Muscle of leg (tissue), 11 donors: ENCODE measurements around the gene SMG6. TPM values are rescaled to one million over a fixed set of nuclear protein-coding genes. Genes with fewer than 3 reads are reported as not detected.
"Not testable (repeated sequence)": the region's sequence is repeated elsewhere in the genome, so short reads cannot be mapped to it uniquely, and the experiment has no call there.

Experiments
- DNase-seq: peaks from one replicate; pipeline ENCODE4 v3.0.0; 2013
- H3K27ac ChIP-seq: one replicate; pipeline ENCODE4 v1.5.1; 2013; ENCODE audit warnings: mild to moderate bottlenecking, low read length, control low read depth
- H3K27me3 ChIP-seq: one replicate; pipeline ENCODE4 v1.6.1; 2013; ENCODE audit warnings: low read length; ENCODE audit not compliant: control insufficient read depth, insufficient read depth
- H3K36me3 ChIP-seq: one replicate; pipeline ENCODE4 v1.6.1; 2013; ENCODE audit warnings: low read length; ENCODE audit not compliant: control insufficient read depth, insufficient read depth
- H3K4me1 ChIP-seq: one replicate; pipeline ENCODE4 v1.6.1; 2013; ENCODE audit warnings: low read length; ENCODE audit not compliant: control insufficient read depth, insufficient read depth
- H3K4me3 ChIP-seq: one replicate; pipeline ENCODE4 v1.5.1; 2013; ENCODE audit warnings: low read length, control low read depth
- H3K9me3 ChIP-seq: replicated peaks from 2 replicates; pipeline ENCODE4 v1.6.1; 2013; ENCODE audit warnings: low read depth, low read length; ENCODE audit not compliant: control insufficient read depth
- WGBS: methylation state at CpG from one replicate; pipeline ENCODE4 v1.1.5; 2013; ENCODE audit warnings: missing lambda C conversion rate; ENCODE audit not compliant: insufficient coverage; 5-methylcytosine and 5-hydroxymethylcytosine counted together
- polyA plus RNA-seq, 8 donors: library from polyadenylated mRNA; unstranded; fragments of 120-200 nt; gene quantifications; one replicate each; pipeline versions ENCODE4 v1.2.1 to v1.2.3, GENCODE V29; 2013; ENCODE audit warnings: inconsistent platforms in 1 of 8, low replicate concordance in 1 of 8; ENCODE audit not compliant: insufficient read length in 8 of 8, insufficient read depth in 1 of 8
- total RNA-seq: library from RNA; stranded (reverse); fragments of 120-200 nt; gene quantifications from one replicate; pipeline ENCODE4 v1.2.4, GENCODE V29; 2013

The SMG6 gene
- total and polyA plus RNA-seq, 9 donors = 12.7 to 21.8 (median 19.2) TPM

DNA sequence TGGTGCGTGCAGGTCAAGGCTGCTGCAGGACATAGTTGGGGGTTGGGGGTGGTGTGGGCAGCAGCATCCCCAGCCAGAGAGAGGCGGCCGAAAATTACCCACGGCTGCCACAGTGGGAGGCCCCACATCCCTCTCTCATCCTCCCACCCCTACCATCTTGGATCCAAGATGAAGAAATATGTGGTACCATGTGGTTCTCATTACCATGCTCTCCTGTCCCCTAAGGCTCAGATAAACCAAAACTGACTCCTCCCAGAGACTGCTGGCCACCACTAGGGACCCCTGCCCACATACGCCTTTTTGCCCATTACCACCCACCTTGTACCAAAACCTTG, 128.3 kb downstream of the SMG6 start:
- Histone ChIP-seq H3K27me3 (no peaks in the 10 kb centered on the region), H3K27ac (peak overlapping the region; percentile 96), H3K9me3 (no peaks in the 10 kb centered on the region), H3K36me3 (peaks cover 4% of the 10 kb centered on the region), H3K4me1 (peaks cover 89% of the 10 kb centered on the region), H3K4me3 (no peak overlapping the region)
- WGBS = no CpG with 5 or more reads among the region's 5 CpGs
- no peak for DNase-seq

DNA sequence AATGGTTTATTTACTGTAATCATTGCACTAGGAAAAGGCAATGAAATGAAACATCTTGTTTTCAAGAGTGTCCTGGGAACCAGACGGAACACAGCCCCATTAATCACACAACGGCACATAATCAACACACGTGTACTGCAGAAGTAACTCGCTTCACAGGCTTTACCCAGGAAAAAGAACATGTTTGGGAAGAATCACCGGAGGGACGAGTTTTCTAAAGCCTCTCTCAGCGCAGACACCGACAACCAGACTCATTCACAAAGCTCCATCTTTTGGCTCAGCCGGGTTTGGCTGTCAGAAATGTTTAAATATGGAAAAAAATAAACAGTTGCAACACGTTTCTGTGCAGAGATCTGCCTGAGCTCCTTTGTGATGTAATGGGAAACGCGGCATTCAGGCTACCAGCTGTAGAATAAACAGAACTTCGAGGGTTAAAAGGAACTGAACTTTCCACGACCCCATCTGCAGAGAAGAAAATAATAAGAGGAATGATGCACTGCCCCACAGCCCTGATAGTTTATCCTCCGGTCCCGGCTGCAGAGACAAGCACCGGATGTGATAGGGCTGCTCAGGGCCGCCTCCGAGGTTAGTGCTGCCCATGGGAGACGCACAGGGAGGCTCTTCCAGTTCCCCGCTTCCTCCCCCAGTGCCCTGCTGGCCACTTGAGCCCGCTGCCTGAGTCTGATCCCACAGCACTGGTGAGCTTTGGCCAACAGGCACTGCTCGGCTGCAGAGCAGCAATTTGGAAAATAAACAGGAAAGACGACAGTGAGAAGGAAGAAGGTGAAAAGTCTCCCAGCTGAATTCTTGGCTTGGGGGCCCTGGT, 128.9 kb downstream of the SMG6 start:
- peak; percentile 95 for DNase-seq
- no peaks in the 10 kb centered on the region for H3K9me3 ChIP-seq
- no peak overlapping the region for H3K4me3 ChIP-seq
- H3K4me1 ChIP-seq = peaks cover 83% of the 10 kb centered on the region
- H3K27me3 ChIP-seq = no peaks in the 10 kb centered on the region
- H3K36me3 ChIP-seq = peaks cover 6% of the 10 kb centered on the region
- WGBS = 6% methylated on average over 10 of the region's 24 CpGs
- peak overlapping the region; percentile 96 for H3K27ac ChIP-seq

DNA sequence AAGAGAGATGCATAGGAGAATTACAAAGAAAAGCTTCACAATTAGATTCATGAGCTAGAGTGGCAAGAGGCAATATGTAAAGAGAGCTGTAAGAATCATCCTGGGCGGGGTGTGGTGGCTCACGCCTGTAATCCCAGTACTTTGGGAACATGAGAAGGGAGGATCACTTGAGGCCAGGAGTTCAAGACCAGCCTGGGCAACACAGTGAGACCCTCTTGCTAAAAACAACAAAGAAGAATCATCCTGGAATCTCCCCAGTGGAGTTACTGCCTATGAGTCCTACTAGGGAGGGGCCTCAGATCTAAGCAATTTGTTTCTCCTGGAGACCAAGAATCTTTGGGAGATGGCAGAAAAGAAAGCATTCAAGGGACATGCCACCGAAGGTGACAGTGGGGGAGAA, 129.6 kb downstream of the SMG6 start:
- H3K4me1 ChIP-seq = peaks cover 76% of the 10 kb centered on the region
- H3K9me3 ChIP-seq = no peaks in the 10 kb centered on the region
- no peak for DNase-seq
- H3K36me3 ChIP-seq = peaks cover 12% of the 10 kb centered on the region
- H3K4me3 ChIP-seq = no peak overlapping the region
- H3K27ac ChIP-seq = peak overlapping the region; percentile 96
- 14% methylated on average over 3 of the region's 3 CpGs for WGBS
- no peaks in the 10 kb centered on the region for H3K27me3 ChIP-seq

DNA sequence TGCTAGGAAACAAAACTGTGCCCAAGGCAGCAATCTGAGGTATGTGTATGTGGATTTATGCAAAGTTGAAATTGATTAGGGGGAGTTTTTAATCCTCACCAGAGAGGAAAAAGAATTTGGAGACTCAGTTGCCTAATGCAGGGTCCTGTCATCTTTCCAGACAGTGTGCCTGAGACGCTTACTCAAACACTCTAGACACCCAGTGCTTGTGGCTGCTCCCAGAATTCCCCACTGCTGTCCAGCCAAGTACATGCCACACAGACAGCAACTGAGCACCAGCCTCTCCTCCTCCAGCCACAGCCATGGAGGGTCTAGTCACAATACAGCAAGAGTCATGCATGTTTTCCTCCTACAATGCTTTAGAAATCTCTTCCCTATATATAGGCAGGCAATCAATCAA, 130.6 kb downstream of the SMG6 start:
- peak; percentile 45 for DNase-seq
- Histone ChIP-seq H3K27me3 (no peaks in the 10 kb centered on the region), H3K4me3 (no peak overlapping the region), H3K4me1 (peaks cover 66% of the 10 kb centered on the region), H3K36me3 (peaks cover 14% of the 10 kb centered on the region), H3K9me3 (no peaks in the 10 kb centered on the region), H3K27ac (peak overlapping the region; percentile 96)
- WGBS = 21% methylated on average over 1 of the region's 1 CpG

DNA sequence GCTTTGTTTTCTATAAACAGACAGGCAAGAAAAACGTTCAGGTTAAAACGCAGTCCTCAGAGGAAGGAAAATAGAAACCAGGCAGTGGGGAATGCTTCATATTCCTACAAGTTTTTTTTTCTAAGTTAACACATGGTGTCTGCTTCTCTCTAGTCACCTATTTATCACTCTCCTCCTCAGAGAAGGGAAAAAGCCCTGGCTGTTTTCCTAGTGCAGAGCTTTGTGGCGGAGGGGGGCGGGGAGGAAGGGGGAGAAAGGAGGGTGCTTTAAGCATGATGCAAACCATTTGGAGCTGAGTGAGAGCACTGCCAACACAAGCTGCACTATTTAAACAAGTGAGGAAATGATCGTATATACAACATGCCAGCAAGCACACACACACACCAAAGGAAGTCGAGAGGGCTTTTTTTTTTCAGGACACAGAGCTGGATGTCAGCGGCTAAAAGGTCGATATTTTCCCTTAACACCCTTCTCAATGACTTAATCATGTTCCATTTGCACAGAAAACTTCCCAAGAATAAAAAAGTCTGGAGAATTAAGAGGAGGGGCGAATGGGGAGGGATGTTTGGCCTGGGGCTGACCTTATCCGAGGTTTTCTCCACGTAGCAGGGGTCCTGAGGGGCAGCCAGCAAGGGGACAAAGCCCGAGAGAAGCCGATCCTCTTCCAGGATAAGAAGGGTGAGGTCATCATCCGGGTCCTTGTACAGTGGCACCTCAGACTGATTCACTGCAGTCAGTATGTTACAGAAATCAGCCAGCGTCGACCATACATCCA, 131.3 kb downstream of the SMG6 start:
- Histone ChIP-seq H3K36me3 (peaks cover 10% of the 10 kb centered on the region), H3K27me3 (no peaks in the 10 kb centered on the region), H3K27ac (peak overlapping the region; percentile 96), H3K9me3 (no peaks in the 10 kb centered on the region), H3K4me3 (no peak overlapping the region), H3K4me1 (peaks cover 59% of the 10 kb centered on the region)
- 32% methylated on average over 4 of the region's 16 CpGs for WGBS
- DNase-seq = peak; percentile 99

DNA sequence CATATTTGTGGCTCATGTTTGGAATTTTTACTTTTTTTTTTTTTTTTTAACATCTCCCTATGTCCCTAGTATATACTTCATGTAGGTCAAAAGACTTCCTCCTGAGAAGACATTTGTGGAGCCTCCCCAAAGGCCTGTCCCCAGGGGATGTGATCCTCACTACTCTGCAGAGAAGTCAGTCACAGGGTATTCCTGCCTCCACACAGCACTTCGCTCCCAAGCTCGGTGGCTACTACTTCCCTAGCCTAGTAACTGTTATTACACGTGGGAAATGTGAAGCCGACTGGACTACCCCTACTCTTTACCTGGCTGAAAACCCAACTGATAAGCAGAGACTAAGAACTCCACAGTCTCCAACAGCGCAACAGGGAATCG, 131.9 kb downstream of the SMG6 start:
- Histone ChIP-seq H3K9me3 (no peaks in the 10 kb centered on the region), H3K36me3 (peaks cover 10% of the 10 kb centered on the region), H3K4me3 (no peak overlapping the region), H3K27ac (peak overlapping the region; percentile 96), H3K27me3 (no peaks in the 10 kb centered on the region), H3K4me1 (peaks cover 53% of the 10 kb centered on the region)
- WGBS = 10% methylated on average over 2 of the region's 6 CpGs
- no peak for DNase-seq

DNA sequence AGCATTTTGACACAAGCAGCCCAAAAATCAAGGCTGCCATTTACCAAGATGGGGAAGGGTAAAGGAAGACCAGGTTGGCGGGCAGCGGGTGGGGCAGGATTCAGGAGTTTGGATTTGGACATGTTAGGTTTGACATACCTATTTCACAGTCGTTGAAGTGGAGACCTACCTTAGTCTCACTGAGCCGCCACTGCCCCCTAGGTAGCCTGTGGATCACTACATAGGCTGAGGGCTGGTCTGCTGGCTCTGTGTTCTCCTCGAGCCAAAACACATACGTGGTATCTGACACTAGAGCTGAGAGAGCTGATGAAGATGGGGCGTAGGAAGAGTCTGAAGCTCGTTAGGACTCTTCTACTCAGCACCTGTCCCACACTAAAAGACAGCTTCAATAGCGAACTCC, 133.6 kb downstream of the SMG6 start:
- DNase-seq = no peak
- no peak overlapping the region for H3K4me3 ChIP-seq
- H3K27ac ChIP-seq = no peak overlapping the region
- peaks cover 15% of the 10 kb centered on the region for H3K36me3 ChIP-seq
- H3K27me3 ChIP-seq = no peaks in the 10 kb centered on the region
- WGBS = 77% methylated on average over 4 of the region's 9 CpGs
- no peaks in the 10 kb centered on the region for H3K9me3 ChIP-seq
- peaks cover 37% of the 10 kb centered on the region for H3K4me1 ChIP-seq

DNA sequence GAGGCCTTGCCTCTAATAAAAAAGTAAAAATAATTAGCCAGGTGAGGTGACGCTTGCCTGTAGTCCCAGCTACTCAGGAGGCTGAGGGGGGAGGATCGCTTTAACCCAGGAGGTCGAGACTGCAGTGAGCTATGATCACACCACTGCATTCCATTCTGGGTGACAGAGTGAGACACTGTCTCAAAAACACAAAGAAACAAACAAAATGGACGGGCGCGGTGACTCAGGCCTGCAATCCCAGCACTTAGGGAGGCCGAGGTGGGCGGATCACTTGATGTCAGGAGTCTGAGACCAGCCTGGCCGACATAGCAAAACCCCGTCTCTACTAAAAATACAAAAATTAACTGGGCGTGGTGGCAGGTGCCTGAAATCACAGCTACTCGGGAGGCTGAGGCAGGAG, 137.9 kb downstream of the SMG6 start:
- 100% methylated on average over 3 of the region's 12 CpGs for WGBS

DNA sequence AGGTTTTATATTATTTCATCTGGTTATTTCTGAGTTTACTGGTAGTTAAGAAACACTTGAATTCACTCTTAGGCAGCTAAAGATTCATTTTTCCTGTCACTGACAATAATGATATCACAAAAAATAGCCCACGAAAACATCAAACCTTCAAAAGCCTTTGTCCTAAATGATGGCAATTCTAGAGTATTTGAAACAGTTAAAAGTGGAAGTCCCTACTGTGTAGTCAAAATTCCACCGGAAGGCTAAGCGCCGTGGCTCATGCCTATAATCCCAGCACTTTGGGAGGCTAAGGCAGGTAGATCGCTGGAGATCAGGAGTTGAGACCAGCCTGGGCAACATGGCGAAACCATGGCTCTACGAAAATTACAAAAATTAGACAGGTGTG, 145.2 kb downstream of the SMG6 start:
- H3K4me1 ChIP-seq = peaks cover 7% of the 10 kb centered on the region
- no peak for DNase-seq
- H3K27me3 ChIP-seq = no peaks in the 10 kb centered on the region
- no peak overlapping the region for H3K27ac ChIP-seq
- no peak overlapping the region for H3K4me3 ChIP-seq
- peaks cover 29% of the 10 kb centered on the region for H3K36me3 ChIP-seq
- no peaks in the 10 kb centered on the region for H3K9me3 ChIP-seq
- 68% methylated on average over 4 of the region's 7 CpGs for WGBS

More for the DNA sequence above, 137.9 kb downstream of the SMG6 start:
- not testable (repeated sequence) for H3K4me1 ChIP-seq, H3K9me3 ChIP-seq, H3K4me3 ChIP-seq, DNase-seq, H3K27me3 ChIP-seq, H3K27ac ChIP-seq
- peaks cover 31% of the 10 kb centered on the region for H3K36me3 ChIP-seq

DNA sequence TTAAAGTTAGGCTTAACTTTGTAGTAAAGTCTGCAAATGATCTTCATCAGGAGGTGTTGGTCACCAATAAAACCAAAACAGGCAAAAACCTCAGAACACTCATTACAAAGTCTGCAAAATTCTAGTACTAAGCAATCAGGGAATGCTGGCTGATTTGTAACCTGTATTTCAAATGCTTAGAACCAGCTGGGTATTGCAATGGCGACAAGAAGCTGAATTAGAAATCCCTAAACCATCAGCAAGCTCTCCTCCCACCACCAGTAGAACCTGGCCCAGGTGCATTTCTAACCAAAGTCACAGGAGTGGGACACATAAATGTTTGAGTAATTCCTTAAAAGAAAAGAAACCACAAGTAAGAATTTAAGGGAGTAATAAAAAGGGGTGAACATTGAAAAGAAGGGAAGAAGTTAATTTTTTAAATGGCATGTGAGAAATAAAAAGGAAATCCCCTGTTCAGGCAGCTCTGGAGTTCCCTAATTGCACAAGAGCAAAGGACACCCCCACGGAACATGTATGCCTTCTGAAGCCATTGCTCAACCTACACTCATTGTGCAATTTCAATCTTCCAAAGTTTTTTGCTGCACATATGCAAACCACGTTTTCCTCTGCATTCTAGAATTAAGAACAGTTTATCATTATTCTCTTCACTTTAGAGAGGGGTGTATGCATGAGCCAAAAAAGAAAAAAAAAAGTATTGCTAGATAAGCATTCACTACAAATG, 145.8 kb downstream of the SMG6 start:
- peak; percentile 77 for DNase-seq
- WGBS = no CpG with 5 or more reads among the region's 3 CpGs
- Histone ChIP-seq H3K4me1 (peaks cover 7% of the 10 kb centered on the region), H3K27ac (no peak overlapping the region), H3K4me3 (no peak overlapping the region), H3K27me3 (no peaks in the 10 kb centered on the region), H3K36me3 (peaks cover 33% of the 10 kb centered on the region), H3K9me3 (no peaks in the 10 kb centered on the region)
